Measurements from ENCODE around the gene XPNPEP3.

XPNPEP3 gene

GRCh38 chr22:40817737-40818136, 39.2 kb upstream of the XPNPEP3 start:
- peak overlapping the region; percentile 71 for H3K9ac ChIP-seq (ENCODE audit: low read length)
- DNase-seq, result peak; percentile 66
- H3K79me2 ChIP-seq (ENCODE audit: low read length), result peaks cover 59% of the 10 kb centered on the region
- H3K9me2 ChIP-seq (replicated peaks; ENCODE audit: insufficient read depth, low read length), result no peaks in the 10 kb centered on the region
- no peaks in the 10 kb centered on the region for H3K9me3 ChIP-seq (replicated peaks; ENCODE audit: insufficient read depth, low read length)
- peak overlapping the region; percentile 66 for H3K27ac ChIP-seq (ENCODE audit: low read length)
- peak overlapping the region; percentile 94 for H2AFZ ChIP-seq (ENCODE audit: low read length)
- no peaks in the 10 kb centered on the region for H3K27me3 ChIP-seq (replicated peaks; ENCODE audit: insufficient read depth, low read length)
- peaks cover 17% of the 10 kb centered on the region for H3K4me1 ChIP-seq (ENCODE audit: low read length)
- TF ChIP-seq, protein P1, sequence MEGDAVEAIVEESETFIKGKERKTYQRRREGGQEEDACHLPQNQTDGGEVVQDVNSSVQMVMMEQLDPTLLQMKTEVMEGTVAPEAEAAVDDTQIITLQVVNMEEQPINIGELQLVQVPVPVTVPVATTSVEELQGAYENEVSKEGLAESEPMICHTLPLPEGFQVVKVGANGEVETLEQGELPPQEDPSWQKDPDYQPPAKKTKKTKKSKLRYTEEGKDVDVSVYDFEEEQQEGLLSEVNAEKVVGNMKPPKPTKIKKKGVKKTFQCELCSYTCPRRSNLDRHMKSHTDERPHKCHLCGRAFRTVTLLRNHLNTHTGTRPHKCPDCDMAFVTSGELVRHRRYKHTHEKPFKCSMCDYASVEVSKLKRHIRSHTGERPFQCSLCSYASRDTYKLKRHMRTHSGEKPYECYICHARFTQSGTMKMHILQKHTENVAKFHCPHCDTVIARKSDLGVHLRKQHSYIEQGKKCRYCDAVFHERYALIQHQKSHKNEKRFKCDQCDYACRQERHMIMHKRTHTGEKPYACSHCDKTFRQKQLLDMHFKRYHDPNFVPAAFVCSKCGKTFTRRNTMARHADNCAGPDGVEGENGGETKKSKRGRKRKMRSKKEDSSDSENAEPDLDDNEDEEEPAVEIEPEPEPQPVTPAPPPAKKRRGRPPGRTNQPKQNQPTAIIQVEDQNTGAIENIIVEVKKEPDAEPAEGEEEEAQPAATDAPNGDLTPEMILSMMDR (IDR thresholded peaks at IDR 0.05; ENCODE audit: low read length), result no peak
- no peak for TF ChIP-seq EZH2phosphoT487 (IDR thresholded peaks at IDR 0.05; ENCODE audit: low read length)
- no peak for TF ChIP-seq EZH2 (optimal IDR thresholded peaks at IDR 0.05; ENCODE audit: low read depth, low read length)
- H3K4me2 ChIP-seq (ENCODE audit: low read depth, low read length), result peak overlapping the region; percentile 93
- no peaks in the 10 kb centered on the region for H4K20me1 ChIP-seq (ENCODE audit: insufficient read depth, low read length)
- peaks cover 27% of the 10 kb centered on the region for H3F3A ChIP-seq (ENCODE audit: insufficient read depth, low read length)
- H3K4me3 ChIP-seq (ENCODE audit: low read length), result peak overlapping the region; percentile 98
- H3K36me3 ChIP-seq (replicated peaks; ENCODE audit: insufficient read depth, low read length), result no peaks in the 10 kb centered on the region

- TF ChIP-seq, protein P1 (IDR thresholded peaks at IDR 0.05; ENCODE audit: low read length), result no peak
- TF ChIP-seq EZH2phosphoT487 (IDR thresholded peaks at IDR 0.05; ENCODE audit: low read length) (no peak), EZH2 (optimal IDR thresholded peaks at IDR 0.05; ENCODE audit: low read depth, low read length) (no peak)
- H3K9me2 ChIP-seq (replicated peaks; ENCODE audit: insufficient read depth, low read length), result no peaks in the 10 kb centered on the region
- peak; percentile 8 for DNase-seq
- H3K4me1 ChIP-seq (ENCODE audit: low read length), result peaks cover 17% of the 10 kb centered on the region
- peak overlapping the region; percentile 66 for H3K27ac ChIP-seq (ENCODE audit: low read length)
- peak overlapping the region; percentile 98 for H3K4me3 ChIP-seq (ENCODE audit: low read length)
- peaks cover 27% of the 10 kb centered on the region for H3F3A ChIP-seq (ENCODE audit: insufficient read depth, low read length)
- peaks cover 53% of the 10 kb centered on the region for H3K79me2 ChIP-seq (ENCODE audit: low read length)
- H3K9me3 ChIP-seq (replicated peaks; ENCODE audit: insufficient read depth, low read length), result no peaks in the 10 kb centered on the region
- no peaks in the 10 kb centered on the region for H3K36me3 ChIP-seq (replicated peaks; ENCODE audit: insufficient read depth, low read length)
- H2AFZ ChIP-seq (ENCODE audit: low read length), result peak overlapping the region; percentile 94
- peak overlapping the region; percentile 93 for H3K4me2 ChIP-seq (ENCODE audit: low read depth, low read length)
- H3K27me3 ChIP-seq (replicated peaks; ENCODE audit: insufficient read depth, low read length), result no peaks in the 10 kb centered on the region
- H4K20me1 ChIP-seq (ENCODE audit: insufficient read depth, low read length), result no peaks in the 10 kb centered on the region
- peak overlapping the region; percentile 71 for H3K9ac ChIP-seq (ENCODE audit: low read length)
Measured at GRCh38 chr22:40818192-40818746, 38.7 kb upstream of the XPNPEP3 start.

DNA sequence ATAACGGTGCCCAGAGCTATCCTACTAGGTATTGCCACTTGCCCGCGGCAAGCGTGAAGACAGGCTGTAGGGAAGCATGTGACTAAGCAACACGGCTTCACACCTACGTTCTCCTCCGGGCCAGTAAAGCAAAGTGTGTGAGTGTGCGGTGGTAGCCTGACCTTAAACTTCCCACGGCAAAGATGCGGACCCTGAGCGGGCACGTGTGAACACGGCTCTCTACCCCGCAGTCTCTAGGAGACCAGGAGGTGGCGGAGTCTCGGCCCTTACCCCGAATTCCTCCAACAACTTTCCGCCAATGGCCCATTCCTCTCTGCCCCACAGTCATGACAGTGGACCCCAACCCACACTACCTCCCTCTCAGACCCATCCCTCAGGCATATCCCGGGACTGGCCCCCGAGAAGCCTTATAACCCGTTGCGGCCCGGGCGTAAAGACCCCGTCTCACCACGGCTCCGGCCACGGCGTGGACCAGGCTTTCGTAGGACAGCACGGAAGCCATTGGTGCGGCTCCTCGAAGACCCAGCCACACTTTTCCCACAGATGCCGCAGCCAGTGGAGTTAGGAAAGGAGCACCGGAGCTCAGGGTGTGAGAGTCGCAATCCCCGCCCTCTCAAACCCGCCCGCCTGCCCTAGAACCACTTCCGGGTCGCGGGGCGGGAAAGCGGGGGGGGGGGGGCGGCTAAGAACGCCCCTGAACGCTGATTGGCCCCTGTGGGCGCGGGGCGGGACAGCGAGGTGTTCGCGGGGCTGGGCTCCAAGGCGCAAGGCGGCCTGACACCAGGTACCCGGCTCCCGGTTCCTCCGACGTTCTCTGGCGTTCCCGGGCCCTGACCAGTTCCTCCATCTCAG, 38.0 kb upstream of the XPNPEP3 start, which contains the start of gene SLC25A17:
Gene SLC25A17 (minus strand): TSS at position 600 of the 852 bp plus-strand sequence. CDS start 98 bp downstream, at position 502.
- Histone ChIP-seq H4K20me1 (ENCODE audit: insufficient read depth, low read length) (no peaks in the 10 kb centered on the region), H3K27ac (ENCODE audit: low read length) (peak within 1 kb of the TSS; percentile 66), H3K9me3 (replicated peaks; ENCODE audit: insufficient read depth, low read length) (no peaks in the 10 kb centered on the region), H3K9me2 (replicated peaks; ENCODE audit: insufficient read depth, low read length) (no peaks in the 10 kb centered on the region), H3K79me2 (ENCODE audit: low read length) (peaks cover 46% of the 10 kb centered on the region), H3K36me3 (replicated peaks; ENCODE audit: insufficient read depth, low read length) (no peaks in the 10 kb centered on the region), H3K9ac (ENCODE audit: low read length) (peak within 1 kb of the TSS; percentile 71), H3K4me2 (ENCODE audit: low read depth, low read length) (peak within 1 kb of the TSS; percentile 93), H3K4me1 (ENCODE audit: low read length) (peaks cover 17% of the 10 kb centered on the region), H2AFZ (ENCODE audit: low read length) (peak within 1 kb of the TSS; percentile 94), H3F3A (ENCODE audit: insufficient read depth, low read length) (peaks cover 27% of the 10 kb centered on the region), H3K27me3 (replicated peaks; ENCODE audit: insufficient read depth, low read length) (no peaks in the 10 kb centered on the region), H3K4me3 (ENCODE audit: low read length) (peak within 1 kb of the TSS; percentile 98)
- TF ChIP-seq, protein P1 (IDR thresholded peaks at IDR 0.05; ENCODE audit: low read length), result peak; percentile 45
- no peak for TF ChIP-seq EZH2phosphoT487 (IDR thresholded peaks at IDR 0.05; ENCODE audit: low read length)
- no peak for TF ChIP-seq EZH2 (optimal IDR thresholded peaks at IDR 0.05; ENCODE audit: low read depth, low read length)
- peak; percentile 91 for DNase-seq

Measured in MM.1S (cell line).